Activated gamma-delta T cell treated with Interleukin-2 at 50 U/mL for 16 hours (primary cell): ENCODE results near the gene OSGIN1.

ENCODE experiments used
- DNase-seq: peaks from one replicate; pipeline ENCODE4 v3.0.0-alpha.2; 2020

The OSGIN1 gene

GRCh38 chr16:84007520-84007919 is 54.5 kb downstream of the OSGIN1 start:
- DNase-seq = no peak

GRCh38 chr16:84007965-84008364 is 54.9 kb downstream of the OSGIN1 start:
- DNase-seq = no peak

- no peak for DNase-seq
Observed at GRCh38 chr16:84009282-84009681, 56.2 kb downstream of the OSGIN1 start.

- DNase-seq = peak; percentile 6
Observed at GRCh38 chr16:84013787-84014569, 60.9 kb downstream of the OSGIN1 start.

- no peak for DNase-seq
Observed at GRCh38 chr16:84014570-84015327, 61.7 kb downstream of the OSGIN1 start.

GRCh38 chr16:84015399-84015798 is 62.4 kb downstream of the OSGIN1 start:
- DNase-seq = no peak
